ENCODE measurements around the gene IGFBP7.

- TF ChIP-seq CTCF (IDR thresholded peaks at IDR 0.05; ENCODE audit: low read depth, low read length, missing input control) (no peak), HNF4G (IDR thresholded peaks at IDR 0.05) (no peak), REST (IDR thresholded peaks at IDR 0.05) (no peak), JUND (IDR thresholded peaks at IDR 0.05) (no peak), GABPA (IDR thresholded peaks at IDR 0.05 in 1 of 2, conservative IDR thresholded peaks at IDR 0.05 in 1 of 2) (no peak), FOXA2 (IDR thresholded peaks at IDR 0.05) (no peak), TAF1 (conservative IDR thresholded peaks at IDR 0.05) (no peak), YY1 (IDR thresholded peaks at IDR 0.05) (no peak), MAX (IDR thresholded peaks at IDR 0.05) (no peak), ATF3 (IDR thresholded peaks at IDR 0.05) (no peak), FOXA1 (IDR thresholded peaks at IDR 0.05) (no peak)
Measured at GRCh38 chr4:57081651-57082621, 28.2 kb downstream of the IGFBP7 start.

Measured in liver (tissue), 3 donors.